GM23338 (cell line): ENCODE data around the gene MAN1A2.

ENCODE experiments used
- CREB1 ChIP-seq: fragments of 250-450 bp; sonication (Bioruptor Pico); IDR thresholded peaks from 2 replicates; pipeline ENCODE4 v1.5.0; 2020; ENCODE audit warnings: low read depth, mild to moderate bottlenecking, moderate library complexity
- CTCF ChIP-seq, 2 experiments: fragments of 200-600 bp in 1 of 2; sonication (generic) in 1 of 2; conservative IDR thresholded peaks; 2 replicates each; pipeline versions ENCODE4 v1.5.1 to v1.6.1; 2016 to 2017; ENCODE audit warnings: antibody characterized with exemption in 2 of 2, low read depth in 2 of 2, mild to moderate bottlenecking in 2 of 2, moderate library complexity in 1 of 2
- ETS1 ChIP-seq: IDR thresholded peaks from 2 replicates; pipeline ENCODE4 v1.6.1; 2016; ENCODE audit warnings: antibody characterized with exemption
- EZH2 ChIP-seq: fragments of 200-600 bp; sonication (generic); IDR thresholded peaks from one replicate; pipeline ENCODE4 v1.8.0; 2017; ENCODE audit warnings: antibody characterized with exemption, mild to moderate bottlenecking, low read depth; ENCODE audit not compliant: unreplicated experiment
- EZH2phosphoT487 ChIP-seq: fragments of 200-600 bp; sonication (generic); IDR thresholded peaks from one replicate; pipeline ENCODE4 v1.8.1; 2018; ENCODE audit warnings: antibody characterized with exemption; ENCODE audit not compliant: unreplicated experiment
- JUNB ChIP-seq: IDR thresholded peaks from one replicate; pipeline ENCODE4 v1.6.1; 2016; ENCODE audit warnings: antibody characterized with exemption; ENCODE audit not compliant: unreplicated experiment
- NANOG ChIP-seq: IDR thresholded peaks from 2 replicates; pipeline ENCODE4 v1.6.1; 2016; ENCODE audit warnings: antibody characterized with exemption, borderline replicate concordance
- POLR2AphosphoS5 ChIP-seq: IDR thresholded peaks from 2 replicates; pipeline ENCODE4 v1.6.1; 2016; ENCODE audit warnings: antibody characterized with exemption, low read depth
- REST ChIP-seq: IDR thresholded peaks from one replicate; pipeline ENCODE4 v1.6.1; 2018; ENCODE audit warnings: antibody characterized with exemption; ENCODE audit not compliant: unreplicated experiment
- STAT1 ChIP-seq: IDR thresholded peaks from one replicate; pipeline ENCODE4 v1.6.1; 2016; ENCODE audit warnings: antibody characterized with exemption; ENCODE audit not compliant: unreplicated experiment
- ZNF114 ChIP-seq: fragments of 250-450 bp; sonication (Bioruptor Pico); IDR thresholded peaks from 2 replicates; pipeline ENCODE4 v1.5.0; 2020; ENCODE audit warnings: mild to moderate bottlenecking, moderate library complexity

- TF ChIP-seq CTCF (conservative IDR thresholded peaks at IDR 0.05; ENCODE audit: low read depth in 2 of 2) (no peak), JUNB (no peak), POLR2AphosphoS5 (no peak), REST (no peak), NANOG (no peak), EZH2 (no peak), ZNF114 (CRISPR knock-in tag) (no peak), ETS1 (no peak), EZH2phosphoT487 (no peak), CREB1 (no peak), STAT1 (no peak)
Observed at GRCh38 chr1:117452216-117452615, 85.0 kb downstream of the MAN1A2 start.
